NCI-H2196 (cell line): ENCODE measurements around the gene ATP8B1.
A peak's percentile ranks its signal among the peaks of the same experiment; 100 is the strongest.

ENCODE experiments used
- DNase-seq: peaks from one replicate; lab custom pipeline; 2025; ENCODE audit not compliant: unreplicated experiment; lab: John Stamatoyannopoulos, UW

ATP8B1 gene

DNA sequence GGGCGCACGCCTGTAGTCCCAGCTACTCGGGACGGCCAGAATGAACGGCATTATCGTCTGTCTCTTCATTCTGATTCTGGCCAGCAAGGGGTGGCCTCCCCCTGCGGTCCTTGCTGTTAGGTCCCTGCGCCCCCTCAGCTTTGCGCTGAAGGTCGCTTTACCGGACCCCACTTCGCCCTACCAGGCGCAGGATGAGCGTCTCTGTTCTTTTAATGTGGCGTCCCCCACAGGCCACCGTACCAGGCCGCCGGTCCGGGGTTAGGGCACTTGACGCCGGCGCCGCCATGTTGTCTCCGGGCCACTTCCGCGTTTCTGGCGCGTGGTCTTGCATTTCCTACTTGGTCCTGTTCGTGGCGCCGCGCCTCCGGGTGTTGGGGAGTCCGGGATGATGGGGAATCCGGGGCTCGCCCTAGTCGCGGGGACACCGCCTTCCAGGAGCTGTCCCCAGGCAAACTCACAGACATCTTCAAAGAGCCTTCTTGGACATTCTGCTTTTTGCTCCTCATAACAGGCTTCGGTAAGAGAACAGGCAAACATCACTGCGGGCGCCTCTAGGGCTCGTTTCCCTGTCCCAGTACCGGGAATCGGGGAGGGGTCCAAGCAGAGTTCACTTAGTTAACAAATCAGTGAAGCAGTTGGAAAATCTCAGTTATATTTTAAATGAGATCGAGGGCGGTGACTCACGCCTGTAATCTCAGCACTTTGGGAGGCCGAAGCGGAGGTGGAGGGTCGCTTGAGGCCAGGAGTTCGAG is 172.9 kb downstream of the ATP8B1 start:
- peak; percentile 90 for DNase-seq

DNA sequence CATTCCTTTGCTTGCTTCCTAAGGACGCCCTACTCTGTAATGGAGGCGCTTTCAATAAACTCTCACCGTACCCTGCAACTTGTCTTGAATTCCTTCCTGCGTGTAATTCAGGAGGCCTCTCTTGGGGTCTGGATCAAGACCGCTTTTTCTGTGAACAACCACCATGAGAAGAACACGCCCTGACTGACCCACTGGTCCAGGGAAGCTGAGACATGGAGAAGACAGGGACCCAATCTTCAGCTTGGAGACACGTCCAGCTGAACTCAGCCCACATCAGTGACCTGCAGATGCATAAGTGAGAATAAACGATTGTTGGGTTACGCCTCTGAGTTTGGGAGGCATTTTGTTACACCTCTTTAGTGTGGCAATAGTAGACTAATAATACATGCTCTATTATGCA is 173.7 kb downstream of the ATP8B1 start:
- no peak for DNase-seq

DNA sequence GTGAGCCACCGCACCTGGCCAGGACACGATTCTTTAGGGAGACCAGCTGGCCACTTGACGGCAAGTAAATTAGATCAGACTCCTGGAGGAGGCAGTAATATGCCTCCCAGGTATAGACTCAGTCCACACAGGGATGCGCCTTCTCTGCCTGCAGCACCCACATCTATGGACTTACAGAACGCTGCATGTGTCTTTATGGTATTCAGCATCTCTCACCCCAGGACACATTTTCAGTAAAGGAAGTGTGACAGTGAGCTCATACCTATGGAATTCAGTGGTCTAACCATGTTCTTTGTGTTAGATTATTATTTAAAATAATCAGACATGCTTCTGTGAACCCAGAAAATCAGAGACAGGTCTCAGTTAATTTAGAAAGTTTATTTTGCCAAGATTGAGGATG is 175.6 kb downstream of the ATP8B1 start:
- no peak for DNase-seq

DNA sequence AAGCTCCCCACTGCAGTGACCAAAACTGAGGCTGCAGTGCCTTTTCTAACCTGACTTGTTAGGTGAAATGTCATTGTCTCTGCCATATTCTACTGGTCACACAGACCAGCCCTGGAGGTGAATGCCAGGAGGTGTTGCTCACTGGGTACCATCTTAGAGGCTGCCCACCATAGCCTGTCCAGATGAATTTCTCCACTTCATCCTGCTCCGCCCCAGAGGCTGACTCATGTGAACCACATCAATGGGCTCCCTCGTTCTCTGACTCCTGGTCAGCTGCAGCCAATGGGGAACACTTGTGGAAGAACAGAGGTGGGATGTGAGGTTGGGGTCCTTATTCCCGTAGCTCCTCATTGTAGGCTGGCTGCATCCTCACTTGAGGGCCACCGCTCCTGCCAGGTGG is 178.1 kb downstream of the ATP8B1 start:
- DNase-seq, result no peak

DNA sequence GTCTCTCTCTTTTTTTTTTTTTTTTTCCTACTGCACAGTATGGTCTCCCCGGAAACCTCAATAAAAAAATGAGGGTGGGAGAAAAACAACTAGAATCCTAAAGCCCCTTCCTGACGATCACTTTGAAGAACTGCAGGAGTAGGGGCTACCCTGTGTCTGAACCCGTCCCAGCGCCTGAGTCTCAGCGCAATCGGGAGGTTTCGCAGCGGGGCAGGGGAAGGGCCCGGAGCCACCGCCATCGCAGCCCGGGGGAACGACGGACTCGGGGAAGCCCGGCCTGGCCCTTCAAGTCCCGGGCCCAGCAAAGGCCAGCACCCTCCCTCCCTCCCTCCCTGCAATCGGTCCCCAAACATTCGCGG is 181.9 kb downstream of the ATP8B1 start:
- DNase-seq, result no peak

DNA sequence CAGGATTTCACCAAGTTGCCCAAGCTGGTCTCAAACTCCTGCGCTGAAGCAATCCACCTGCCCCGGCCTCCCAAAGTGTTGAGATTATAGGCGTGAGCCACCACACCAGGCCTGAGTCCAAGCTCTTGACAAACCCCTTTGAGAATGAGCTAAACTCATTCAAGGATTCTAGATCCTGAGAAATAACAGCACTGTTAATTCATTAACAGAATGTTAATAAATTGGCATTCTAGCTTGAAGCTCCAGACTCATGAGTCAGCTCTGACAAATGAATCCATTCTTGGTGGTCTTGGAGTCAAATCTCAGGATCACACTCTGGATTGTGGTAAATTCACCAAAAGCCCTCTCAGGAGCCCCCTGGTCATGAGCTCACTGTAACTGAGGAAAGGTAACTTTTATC is 183.2 kb downstream of the ATP8B1 start:
- no peak for DNase-seq

DNA sequence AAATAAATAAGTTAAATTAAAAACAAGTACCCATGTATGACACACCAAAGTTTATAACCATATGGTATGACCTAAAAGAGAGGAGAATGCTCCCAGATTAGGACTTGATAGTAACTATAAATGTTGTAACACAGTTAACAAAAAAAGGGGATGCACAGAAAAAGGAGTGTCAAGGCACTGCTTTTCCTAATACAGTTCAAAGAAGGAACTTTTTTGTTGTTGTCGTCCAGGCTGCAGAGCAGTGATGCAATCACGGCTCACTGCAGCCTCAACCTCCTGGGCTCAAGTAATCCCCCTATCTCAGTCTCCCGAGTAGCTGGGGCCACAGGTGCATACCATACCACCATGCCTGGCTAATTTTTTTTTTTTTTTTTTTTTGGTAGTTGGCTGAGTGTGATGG is 184.2 kb downstream of the ATP8B1 start:
- no peak for DNase-seq

DNA sequence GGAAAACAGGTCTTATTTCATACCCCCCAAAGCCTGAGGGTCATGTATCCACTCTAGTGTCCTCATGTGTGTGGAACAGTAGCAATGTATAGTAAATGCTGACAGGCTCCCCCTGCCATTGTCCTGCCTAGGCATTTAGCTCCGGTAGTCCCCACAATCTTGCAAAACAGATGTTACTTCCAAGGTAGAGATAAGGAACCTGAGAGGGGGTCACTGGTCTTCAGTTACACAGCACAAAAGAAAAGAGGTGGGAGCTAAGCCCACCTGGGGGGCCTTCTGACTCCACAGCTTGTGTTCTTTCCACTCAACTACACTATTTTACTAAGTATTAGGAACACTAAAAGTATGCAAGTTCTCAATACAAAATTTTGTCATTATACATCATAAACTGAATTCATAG is 199.2 kb downstream of the ATP8B1 start:
- no peak for DNase-seq
